GOT3 (cell line): ENCODE data around the gene WNT11.

Experiments used
- DNase-seq: peaks from one replicate; lab custom pipeline; 2025; ENCODE audit warnings: mixed read lengths; lab: John Stamatoyannopoulos, UW

The WNT11 gene

DNA sequence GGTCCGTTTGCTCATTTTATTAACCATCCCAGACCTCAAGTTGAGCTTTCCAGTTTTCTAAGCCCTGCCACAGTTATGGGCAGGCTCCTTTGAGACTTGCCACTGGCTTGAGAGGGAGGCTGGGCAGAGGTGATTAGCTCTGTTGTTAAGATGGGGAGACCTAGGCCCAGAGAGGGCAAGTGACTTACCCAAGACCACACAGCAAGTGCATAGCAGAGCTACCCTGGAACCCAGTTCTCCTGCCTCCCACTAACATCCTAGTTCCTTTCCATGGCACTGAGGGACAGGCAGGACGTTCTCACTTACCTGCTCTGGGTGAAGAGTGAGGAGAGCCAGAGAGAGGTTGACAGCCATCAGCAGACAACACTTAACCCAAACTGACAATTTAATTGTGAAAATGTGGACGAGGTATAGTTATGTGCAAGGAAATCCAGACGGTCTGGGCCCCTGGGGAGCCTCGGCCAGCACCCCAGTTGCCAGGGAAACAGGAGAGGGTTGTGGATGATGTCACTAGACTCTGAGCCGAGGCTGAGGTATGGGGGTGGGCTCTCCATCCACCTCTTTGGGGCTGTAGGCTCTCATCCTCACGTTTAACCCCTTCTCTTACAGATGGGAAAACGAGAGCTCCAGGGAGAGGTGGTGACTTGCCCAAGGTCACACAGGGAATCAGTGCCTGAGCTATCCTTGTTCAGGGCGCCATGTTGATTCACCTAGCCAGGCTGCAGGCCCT lies 12.3 kb upstream of the WNT11 start:
- DNase-seq: no peak

DNA sequence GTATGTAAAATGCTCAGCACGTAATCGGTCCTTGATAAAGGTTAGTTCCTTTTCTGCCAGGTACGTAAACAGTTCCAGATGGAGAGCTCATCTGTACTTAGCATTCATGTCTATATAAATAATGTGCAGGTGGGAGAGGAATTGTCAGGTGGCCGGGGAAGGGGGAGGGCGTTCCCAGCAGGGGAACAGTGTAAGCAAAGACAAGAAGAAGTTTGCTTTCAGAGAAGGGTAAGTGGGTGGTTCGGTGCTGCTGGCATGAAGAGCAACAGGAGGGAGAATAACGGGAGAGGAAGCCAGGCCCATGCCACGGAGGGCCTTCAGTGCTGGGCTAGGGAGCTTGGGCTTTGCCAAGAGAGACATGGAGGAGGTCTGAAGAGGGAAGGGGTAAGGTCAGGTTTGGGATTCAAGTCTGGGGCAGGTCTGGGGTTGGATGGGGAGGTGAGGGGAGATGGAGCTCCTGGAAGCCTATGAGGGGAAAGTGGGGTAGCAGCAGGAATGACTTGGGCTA lies 11.4 kb upstream of the WNT11 start:
- DNase-seq: no peak

DNA sequence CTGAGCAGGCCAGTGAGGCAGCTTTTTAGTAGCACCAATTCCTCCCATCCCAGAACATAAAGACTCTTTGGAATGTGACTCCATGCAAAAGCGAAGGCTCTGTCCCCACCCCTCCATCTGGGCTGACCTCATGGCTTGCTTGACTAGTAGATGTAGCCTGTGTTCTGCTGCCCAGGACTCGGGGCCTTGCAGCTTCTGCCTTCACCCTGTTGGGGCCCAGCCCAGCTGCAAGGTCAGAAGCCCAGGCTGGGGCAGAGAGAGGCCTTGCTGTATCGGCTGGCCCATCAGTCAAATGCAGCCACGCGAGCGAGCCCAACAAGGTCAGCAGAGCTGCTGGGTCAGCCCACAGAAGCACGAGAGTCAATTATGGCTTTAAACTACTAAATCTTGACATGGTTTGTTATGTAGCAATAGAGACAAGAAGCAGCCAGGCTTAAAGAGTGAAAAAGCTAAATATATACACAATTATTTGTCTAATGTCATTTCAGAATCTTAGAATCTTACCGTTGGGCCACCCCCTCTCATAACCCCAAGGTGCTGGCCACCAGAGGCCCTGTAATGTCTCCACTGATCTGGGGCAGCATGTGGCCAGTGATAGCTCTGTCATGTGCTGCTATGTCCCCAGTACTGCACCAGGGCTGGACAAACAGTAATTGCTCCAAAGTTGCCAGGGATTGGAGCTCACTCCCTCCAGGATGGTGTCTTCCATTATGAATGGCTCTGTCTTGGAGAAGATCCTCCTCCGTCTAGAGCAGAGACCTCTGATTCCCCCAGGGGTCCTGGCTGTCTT lies 10.4 kb upstream of the WNT11 start:
- no peak for DNase-seq

DNA sequence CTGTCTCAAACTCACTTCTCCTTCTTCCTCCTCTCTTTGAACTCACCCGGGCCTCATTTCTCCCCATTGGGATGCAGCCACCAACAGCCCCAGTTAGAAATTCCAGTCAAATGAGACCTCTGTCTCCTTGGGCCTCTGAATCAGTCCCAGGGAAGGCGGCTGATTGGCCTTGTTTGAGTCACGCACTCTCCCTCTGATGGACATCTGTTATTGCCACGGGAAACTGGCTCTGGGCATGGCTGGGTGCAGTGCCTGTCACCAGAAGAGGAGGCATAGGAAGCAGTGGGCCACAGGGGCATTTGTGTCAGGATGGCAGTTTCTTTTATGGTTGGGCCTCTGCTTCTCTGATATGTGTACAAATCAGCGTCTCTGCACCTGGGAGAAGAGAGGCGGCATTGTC lies 9.6 kb upstream of the WNT11 start:
- DNase-seq: no peak

- no peak for DNase-seq
Measured at GRCh38 chr11:76214968-76215548, 8.8 kb upstream of the WNT11 start.

DNA sequence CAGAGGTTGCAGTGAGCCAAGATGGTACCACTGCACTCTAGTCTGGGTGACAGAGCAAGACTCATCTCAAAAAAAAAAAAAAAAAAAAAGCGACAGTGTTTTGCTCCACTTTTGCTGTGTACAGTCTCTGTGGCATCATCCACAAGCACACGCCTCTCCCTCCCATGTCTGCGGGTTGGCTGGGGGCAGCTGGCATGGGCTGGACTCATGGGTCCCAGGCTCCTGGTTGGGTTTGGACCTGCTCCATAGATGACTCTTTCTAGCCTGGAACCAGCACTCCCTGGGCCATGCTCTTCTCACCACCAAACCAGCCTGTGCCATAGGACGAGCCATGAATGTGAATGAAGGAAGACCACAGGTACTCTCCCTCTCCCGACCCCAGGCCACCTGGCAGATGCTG lies 7.9 kb upstream of the WNT11 start:
- DNase-seq: no peak

DNA sequence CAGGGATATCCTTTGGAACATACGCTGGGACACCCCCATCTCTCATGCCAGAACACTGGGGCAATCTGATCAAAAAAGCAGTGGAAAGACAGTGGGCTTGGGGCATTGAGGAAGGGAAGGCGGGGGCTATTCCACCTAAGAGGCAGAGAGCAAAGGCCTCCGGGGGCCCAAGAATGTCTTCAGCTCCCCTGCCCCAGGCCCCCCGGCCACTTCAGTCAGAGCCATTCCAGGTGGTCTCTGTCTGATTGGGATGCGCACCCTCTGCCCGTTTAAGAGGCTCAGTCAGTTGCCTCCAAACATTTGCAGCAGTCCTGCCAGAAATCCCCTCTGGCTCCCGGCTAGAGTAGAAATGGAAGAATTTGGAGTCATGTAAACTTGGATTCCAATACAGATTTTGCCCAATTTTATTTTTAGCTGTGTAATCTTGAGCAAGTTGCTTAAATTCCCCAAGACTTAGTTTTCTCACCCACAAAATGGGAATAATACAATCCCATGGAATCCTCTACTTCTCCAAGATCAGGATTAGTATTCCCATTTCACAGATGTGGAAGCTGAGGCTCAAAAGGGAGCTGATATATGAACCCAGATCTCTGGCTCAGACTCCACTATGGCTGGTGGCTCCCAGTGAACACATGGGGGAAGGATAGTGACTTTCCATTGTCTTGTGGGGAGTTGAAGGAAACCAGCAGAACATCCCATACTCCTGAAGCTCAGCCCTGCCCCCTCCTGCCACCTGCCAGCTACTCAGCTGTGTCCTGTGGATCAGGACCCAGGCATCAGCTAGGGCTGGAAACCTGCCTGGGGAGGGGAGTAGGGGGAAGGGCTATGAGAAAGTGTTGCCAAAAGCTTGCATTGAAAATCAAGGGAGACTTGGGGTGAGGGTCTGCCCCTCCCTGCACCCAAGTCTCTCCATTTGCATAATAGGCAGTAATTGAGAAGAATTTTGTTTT lies 6.1 kb upstream of the WNT11 start:
- DNase-seq: no peak

GRCh38 chr11:76210931-76211851 lies 4.9 kb upstream of the WNT11 start:
- DNase-seq: no peak

DNA sequence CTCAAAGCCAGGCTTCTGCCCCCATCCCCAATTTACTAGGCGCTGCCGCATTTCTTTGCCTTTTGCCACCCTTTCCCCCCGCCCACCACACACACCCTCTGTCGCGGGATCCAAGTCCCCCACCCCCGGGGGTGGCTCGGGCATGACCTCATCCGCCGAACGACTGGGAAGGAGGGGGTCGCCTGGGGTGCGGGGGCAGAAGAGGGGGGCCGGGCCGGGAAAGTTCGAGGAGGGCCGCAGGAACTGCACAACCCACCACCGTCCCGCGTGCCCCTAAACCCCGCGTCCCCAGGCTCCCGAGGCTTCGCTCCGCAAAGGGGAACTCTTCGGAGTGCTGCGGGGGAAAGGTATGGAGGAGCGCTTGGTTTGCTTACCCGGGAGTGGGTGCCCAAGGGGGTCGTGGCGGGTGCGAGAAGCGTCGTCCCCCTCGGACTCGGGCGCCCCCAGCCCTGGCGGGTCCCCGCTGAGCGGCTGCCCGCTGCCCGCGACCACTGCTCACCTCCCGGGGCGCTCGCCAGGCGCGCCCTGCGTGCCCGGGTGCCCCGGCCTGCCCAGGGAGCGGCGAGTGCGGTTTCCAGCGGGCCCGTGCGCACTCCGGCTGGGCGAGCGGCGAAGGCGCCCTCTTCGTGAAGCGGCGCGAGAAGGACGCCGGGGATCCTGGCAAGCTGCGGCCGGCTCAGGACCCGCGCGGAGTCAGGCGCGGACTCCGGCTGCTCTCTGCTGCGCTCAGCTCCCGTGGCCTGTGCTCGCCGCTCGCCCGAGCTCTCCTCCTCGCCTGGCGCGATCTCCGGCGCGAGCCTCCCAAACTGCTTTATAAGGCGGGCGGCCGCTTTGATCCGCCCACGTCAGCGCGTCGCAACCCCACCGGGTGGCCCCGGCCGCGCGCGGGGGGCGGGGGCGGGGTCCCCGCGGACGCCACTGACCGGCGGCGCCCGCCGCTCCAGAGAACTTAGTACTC lies 4.0 kb upstream of the WNT11 start:
- no peak for DNase-seq

GRCh38 chr11:76209375-76209972 lies 3.2 kb upstream of the WNT11 start:
- no peak for DNase-seq

GRCh38 chr11:76208438-76209374 lies 2.4 kb upstream of the WNT11 start:
- DNase-seq: no peak

- no peak for DNase-seq
Measured at GRCh38 chr11:76207642-76208401, 1.5 kb upstream of the WNT11 start.

GRCh38 chr11:76206077-76206326 lies 300 bp downstream of the WNT11 start:
- no peak for DNase-seq

DNA sequence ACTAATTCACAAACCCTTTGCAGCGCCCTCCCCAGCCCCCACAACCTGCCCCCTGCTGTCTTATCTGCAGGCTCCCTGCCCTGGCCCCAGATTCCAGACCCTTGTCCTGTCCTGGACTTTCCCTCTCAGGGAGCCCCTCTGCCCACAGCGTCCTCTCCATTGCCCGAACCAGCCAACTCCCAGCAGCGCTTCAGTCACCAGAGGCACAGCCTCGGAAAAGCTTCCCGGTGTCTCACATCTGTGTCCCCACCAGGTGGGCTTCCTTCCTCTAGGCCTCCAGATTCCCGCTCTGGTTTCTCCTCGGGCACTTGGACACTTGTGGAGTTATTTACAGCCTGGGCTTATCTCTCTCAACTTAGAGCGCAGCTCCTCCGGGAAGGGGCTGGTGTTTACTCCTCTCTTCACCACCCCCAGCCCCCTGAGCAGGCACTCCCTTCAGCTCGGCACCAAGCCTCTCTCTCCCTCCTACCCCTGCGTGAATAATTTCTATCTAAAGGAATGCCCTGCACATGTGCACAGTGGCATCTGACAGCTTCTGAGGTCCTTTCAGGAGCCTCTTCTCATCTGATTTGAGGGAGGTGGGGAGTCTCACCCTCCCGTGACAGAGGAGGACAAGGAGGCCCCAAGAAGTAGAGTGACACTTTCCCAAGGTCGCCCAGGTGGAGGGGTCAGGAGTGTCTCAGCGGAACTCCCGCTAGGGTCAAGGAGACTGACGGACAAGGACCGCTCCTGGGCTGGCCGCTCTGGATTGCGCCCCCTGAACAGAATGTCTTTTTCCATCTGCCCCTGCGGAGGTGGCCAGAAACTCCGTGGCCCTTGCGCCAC lies 838 bp downstream of the WNT11 start:
- no peak for DNase-seq

- DNase-seq: no peak
Measured at GRCh38 chr11:76203937-76204336, 2.4 kb downstream of the WNT11 start.

GRCh38 chr11:76203131-76203925 lies 3.0 kb downstream of the WNT11 start:
- DNase-seq: no peak
